ENCODE results near the gene OR6C2.
"Not testable (repeated sequence)": the region's sequence is repeated elsewhere in the genome, so short reads cannot be mapped to it uniquely, and the experiment has no call there.

The OR6C2 gene

GRCh38 chr12:55479136-55479535 lies 35.3 kb downstream of the OR6C2 start:
- DNase-seq = not testable (repeated sequence)

DNA sequence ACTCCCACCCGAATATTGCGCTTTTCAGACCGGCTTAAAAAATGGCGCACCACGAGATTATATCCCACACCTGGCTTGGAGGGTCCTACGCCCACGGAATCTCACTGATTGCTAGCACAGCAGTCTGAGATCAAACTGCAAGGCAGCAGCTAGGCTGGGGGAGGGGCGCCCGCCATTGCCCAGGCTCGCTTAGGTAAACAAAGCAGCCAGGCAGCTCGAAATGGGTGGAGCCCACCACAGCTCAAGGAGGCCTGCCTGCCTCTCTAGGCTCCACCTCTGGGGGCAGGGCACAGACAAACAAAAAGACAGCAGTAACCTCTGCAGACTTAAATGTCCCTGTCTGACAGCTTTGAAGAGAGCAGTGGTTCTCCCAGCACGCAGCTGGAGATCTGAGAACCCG lies 40.4 kb downstream of the OR6C2 start:
- DNase-seq = not testable (repeated sequence)

DNA sequence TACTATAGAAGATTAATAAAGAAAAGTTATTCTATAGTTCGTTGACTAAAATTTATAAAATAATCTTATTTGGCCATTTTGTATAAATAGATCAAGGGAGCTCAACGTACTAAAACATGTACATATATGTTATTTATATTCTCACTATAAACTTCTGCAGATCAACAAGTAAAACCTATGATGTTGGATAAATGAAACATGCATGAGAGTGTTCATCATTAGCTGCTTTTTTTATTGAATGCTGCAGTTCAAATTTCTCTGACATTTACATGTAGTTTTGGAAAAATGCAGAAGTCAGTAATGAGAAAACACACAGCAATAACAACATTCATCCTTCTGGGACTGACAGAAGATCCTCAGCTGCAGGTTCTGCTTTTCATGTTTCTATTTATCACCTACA lies 48.2 kb downstream of the OR6C2 start, which contains the start of gene OR6C68:
Gene OR6C68, plus strand, starts transcription at position 301 of the 400 bp plus-strand sequence. Its CDS starts 0 bp downstream, at position 301.
- no peak for DNase-seq

GRCh38 chr12:55495490-55495889 lies 51.6 kb downstream of the OR6C2 start:
- no peak for DNase-seq

DNA sequence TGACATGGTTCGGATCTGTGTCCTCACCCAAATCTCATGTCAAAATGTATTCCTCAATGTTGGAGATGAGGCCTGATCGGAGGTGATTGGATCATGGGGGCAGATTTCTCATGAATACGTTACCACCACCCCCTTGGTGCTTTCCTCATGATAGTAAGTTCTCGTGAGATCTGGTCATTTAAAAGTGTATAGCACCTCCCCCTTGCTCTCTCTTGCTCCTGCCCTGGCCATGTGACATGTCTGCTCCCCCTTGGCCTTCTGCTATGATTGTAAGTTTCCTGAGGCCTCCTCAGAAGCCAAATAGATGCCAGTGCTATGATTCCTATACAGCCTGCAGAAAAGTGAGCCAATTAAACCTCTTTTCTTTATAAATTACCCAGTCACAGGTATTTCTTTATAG lies 55.4 kb downstream of the OR6C2 start:
- DNase-seq = no peak

- DNase-seq = no peak
Observed at GRCh38 chr12:55499810-55500252, 56.0 kb downstream of the OR6C2 start.

DNA sequence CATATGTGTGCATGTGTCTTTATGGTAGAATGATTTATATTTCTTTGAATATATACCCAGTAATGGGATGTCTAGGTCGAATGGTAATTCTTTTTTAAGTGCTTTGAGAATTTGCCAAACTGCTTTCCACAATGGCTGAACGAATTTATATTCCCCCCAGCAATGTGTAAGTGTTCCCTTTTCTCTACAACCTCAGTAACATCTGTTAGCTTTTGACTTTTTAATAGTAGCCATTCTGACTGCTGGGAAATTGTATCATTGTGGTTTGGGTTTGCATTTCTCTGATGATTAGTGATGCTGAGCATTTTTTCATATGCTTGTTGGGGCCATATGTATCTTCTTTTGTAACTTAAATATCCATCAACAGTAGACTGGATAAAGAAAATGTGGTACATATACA lies 57.7 kb downstream of the OR6C2 start:
- DNase-seq = no peak
